ENCODE results near the gene LTBP1. TPM values are rescaled to one million over a fixed set of nuclear protein-coding genes. Genes with fewer than 3 reads are reported as not detected.

The LTBP1 gene
- total RNA-seq, 1 donor from 2014 or later = 102 TPM

DNA sequence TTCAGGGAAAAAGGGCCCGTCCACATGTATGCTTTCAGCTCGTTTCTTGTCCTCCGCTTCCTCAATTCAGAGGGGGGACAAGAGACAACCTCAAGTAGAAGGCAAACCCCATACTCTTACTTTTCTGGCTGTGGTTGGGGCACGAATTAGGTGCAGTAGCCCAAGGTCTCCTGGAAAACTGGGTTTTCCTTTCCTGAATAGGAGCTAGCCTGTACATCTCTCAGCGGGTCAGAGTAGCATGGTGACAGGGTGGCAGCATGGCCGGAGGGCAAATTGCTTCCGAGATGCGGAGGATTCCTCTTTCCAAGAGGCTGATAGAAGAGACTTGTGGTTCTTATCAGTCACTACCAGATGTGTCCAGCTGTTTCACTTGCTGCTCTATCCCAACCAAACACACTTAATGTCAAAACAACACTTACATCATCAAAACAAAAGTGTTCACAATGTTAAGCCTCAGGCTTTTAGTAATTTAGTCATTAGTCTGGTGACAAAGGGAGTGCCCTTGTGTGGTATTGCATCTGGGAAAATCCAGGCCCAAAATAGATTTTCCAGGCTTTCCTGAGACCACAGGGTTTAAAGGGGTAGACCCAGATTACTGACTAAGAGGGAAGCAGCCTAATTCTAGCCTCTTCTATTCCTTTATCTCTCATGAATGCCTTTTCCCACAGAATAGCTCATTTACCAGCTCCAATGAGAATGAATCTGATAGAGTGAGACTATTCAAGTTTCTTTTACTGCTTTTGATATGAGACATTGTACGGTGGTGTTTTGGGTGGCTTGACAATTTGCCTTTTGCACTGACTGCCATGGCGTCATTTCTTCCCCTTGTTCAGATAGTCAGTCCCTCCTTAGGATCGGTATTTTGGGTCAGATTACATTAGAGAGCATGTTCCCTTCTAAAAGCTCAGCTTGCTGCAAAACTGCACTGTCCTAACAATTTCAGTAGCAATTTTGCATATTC is 162.0 kb downstream of the LTBP1 start:
- peaks cover 7% of the 10 kb centered on the region for H3K9me3 Mint-ChIP-seq (ENCODE audit: unreplicated experiment)
- no peaks in the 10 kb centered on the region for H3K27me3 Mint-ChIP-seq (ENCODE audit: unreplicated experiment)
- DNase-seq (ENCODE audit: extremely low spot score, unreplicated experiment) = no peak
- TF ChIP-seq CTCF (IDR thresholded peaks at IDR 0.05) = no peak
- no peak overlapping the region for H3K4me3 Mint-ChIP-seq (ENCODE audit: unreplicated experiment)
- H3K4me1 Mint-ChIP-seq (ENCODE audit: unreplicated experiment) = peaks cover 51% of the 10 kb centered on the region
- H3K27ac Mint-ChIP-seq (ENCODE audit: unreplicated experiment) = peak overlapping the region; percentile 43
- peaks cover 9% of the 10 kb centered on the region for H3K36me3 Mint-ChIP-seq (ENCODE audit: unreplicated experiment)

GRCh38 chr2:33110461-33110860 is 163.7 kb downstream of the LTBP1 start:
- no peak for DNase-seq (ENCODE audit: extremely low spot score, unreplicated experiment)
- TF ChIP-seq CTCF (IDR thresholded peaks at IDR 0.05) = no peak
- H3K36me3 Mint-ChIP-seq (ENCODE audit: unreplicated experiment) = peaks cover 12% of the 10 kb centered on the region
- H3K27me3 Mint-ChIP-seq (ENCODE audit: unreplicated experiment) = no peaks in the 10 kb centered on the region
- H3K4me1 Mint-ChIP-seq (ENCODE audit: unreplicated experiment) = peaks cover 38% of the 10 kb centered on the region
- peaks cover 7% of the 10 kb centered on the region for H3K9me3 Mint-ChIP-seq (ENCODE audit: unreplicated experiment)
- H3K27ac Mint-ChIP-seq (ENCODE audit: unreplicated experiment) = no peak overlapping the region
- no peak overlapping the region for H3K4me3 Mint-ChIP-seq (ENCODE audit: unreplicated experiment)

DNA sequence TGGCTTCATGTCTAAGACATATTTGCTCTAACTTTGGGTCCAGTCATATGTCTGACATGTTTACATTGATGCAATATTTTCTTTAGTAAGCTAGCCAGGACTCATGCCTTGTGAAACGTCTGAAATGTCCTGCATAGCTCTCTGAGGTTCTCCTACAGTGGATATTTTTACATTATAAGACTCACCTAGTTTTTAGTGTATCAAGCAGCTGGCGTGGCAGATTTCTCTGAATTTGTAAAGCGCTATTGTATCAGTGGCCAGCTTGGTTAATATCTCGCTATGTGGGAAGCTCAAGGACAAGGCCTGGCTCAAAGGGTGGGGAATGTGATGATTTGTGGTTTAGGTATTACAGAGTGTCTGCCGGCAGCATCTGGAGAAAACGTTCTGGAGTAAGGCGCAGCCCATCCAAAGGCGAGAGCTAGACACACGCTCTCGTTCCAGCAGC is 164.3 kb downstream of the LTBP1 start:
- Mint-ChIP-seq H3K27ac (ENCODE audit: unreplicated experiment) (no peak overlapping the region), H3K4me3 (ENCODE audit: unreplicated experiment) (no peak overlapping the region), H3K9me3 (ENCODE audit: unreplicated experiment) (peaks cover 4% of the 10 kb centered on the region), H3K36me3 (ENCODE audit: unreplicated experiment) (peaks cover 11% of the 10 kb centered on the region), H3K27me3 (ENCODE audit: unreplicated experiment) (no peaks in the 10 kb centered on the region), H3K4me1 (ENCODE audit: unreplicated experiment) (peaks cover 33% of the 10 kb centered on the region)
- DNase-seq (ENCODE audit: extremely low spot score, unreplicated experiment) = no peak
- TF ChIP-seq CTCF (IDR thresholded peaks at IDR 0.05) = no peak

DNA sequence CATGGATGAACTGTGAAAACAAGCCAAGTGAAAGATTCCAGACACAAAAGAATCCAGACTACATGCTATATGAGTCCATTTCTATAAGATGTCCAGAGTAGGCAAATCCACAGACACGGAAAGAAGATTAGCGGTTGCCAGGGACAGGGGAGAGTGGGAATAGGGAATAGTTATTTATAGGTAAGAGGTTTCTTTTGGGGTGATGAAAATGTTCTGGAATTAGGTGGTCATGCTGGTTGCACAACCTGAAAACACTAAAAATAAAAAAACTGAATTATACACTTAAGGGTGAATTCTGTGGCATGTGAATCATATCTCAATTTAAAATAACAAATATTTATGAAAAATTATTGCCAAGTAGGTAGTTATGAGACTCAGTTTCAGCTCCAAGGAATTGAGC is 168.4 kb downstream of the LTBP1 start:
- no peaks in the 10 kb centered on the region for H3K27me3 Mint-ChIP-seq (ENCODE audit: unreplicated experiment)

More for the DNA sequence above, 168.4 kb downstream of the LTBP1 start:
- Mint-ChIP-seq H3K4me1 (ENCODE audit: unreplicated experiment) (peaks cover 10% of the 10 kb centered on the region), H3K36me3 (ENCODE audit: unreplicated experiment) (peaks cover 18% of the 10 kb centered on the region), H3K4me3 (ENCODE audit: unreplicated experiment) (no peak overlapping the region), H3K27ac (ENCODE audit: unreplicated experiment) (no peak overlapping the region), H3K9me3 (ENCODE audit: unreplicated experiment) (no peaks in the 10 kb centered on the region)
- TF ChIP-seq CTCF (IDR thresholded peaks at IDR 0.05) = no peak
- no peak for DNase-seq (ENCODE audit: extremely low spot score, unreplicated experiment)

Measured in osteocyte (in vitro differentiated cells).